Astrocyte (in vitro differentiated cells and primary cell): ENCODE data around the gene DKC1. TPM values are rescaled to one million over a fixed set of nuclear protein-coding genes. Genes with fewer than 3 reads are reported as not detected.

Experiments used
- DNase-seq: peaks from one replicate; pipeline ENCODE4 v3.0.0-alpha.2; 2010; ENCODE audit warnings: low read depth
- FAIRE-seq: peaks from 2 replicates; lab custom pipeline; 2011; peaks lifted over from hg19 to GRCh38; lab: Jason Lieb, UNC
- H2AFZ ChIP-seq: 2 replicates; pipeline ENCODE4 v1.6.0; 2012; ENCODE audit warnings: low read depth, low read length, inconsistent platforms
- H3K27ac ChIP-seq: 2 replicates; pipeline ENCODE4 v1.5.1; 2011; ENCODE audit warnings: low read depth, low read length, inconsistent platforms
- H3K27me3 ChIP-seq: 2 replicates; pipeline ENCODE4 v1.6.0; 2011; ENCODE audit warnings: low read length, inconsistent platforms; ENCODE audit not compliant: insufficient read depth
- H3K36me3 ChIP-seq: 2 replicates; pipeline ENCODE4 v1.5.1; 2011; ENCODE audit warnings: low read length, inconsistent platforms; ENCODE audit not compliant: insufficient read depth
- H3K4me1 ChIP-seq: 2 replicates; pipeline ENCODE4 v1.5.1; 2011; ENCODE audit warnings: low read length, inconsistent platforms; ENCODE audit not compliant: insufficient read depth
- H3K4me2 ChIP-seq: 2 replicates; pipeline ENCODE4 v1.6.0; 2012; ENCODE audit warnings: low read length, inconsistent platforms
- H3K4me3 ChIP-seq: 2 replicates; pipeline ENCODE4 v1.5.1; 2011; ENCODE audit warnings: low read depth, mild to moderate bottlenecking, low read length, inconsistent platforms; ENCODE audit not compliant: insufficient read depth
- H3K79me2 ChIP-seq: 2 replicates; pipeline ENCODE4 v1.6.0; 2012; ENCODE audit warnings: mild to moderate bottlenecking, low read length, inconsistent platforms; ENCODE audit not compliant: insufficient read depth
- H3K9ac ChIP-seq: 2 replicates; pipeline ENCODE4 v1.6.0; 2012; ENCODE audit warnings: mild to moderate bottlenecking, low read length, inconsistent platforms
- H3K9me3 ChIP-seq: 2 replicates; pipeline ENCODE4 v1.5.1; 2012; ENCODE audit warnings: low read depth, mild to moderate bottlenecking, low read length, inconsistent platforms; ENCODE audit not compliant: insufficient read depth
- H4K20me1 ChIP-seq: 2 replicates; pipeline ENCODE4 v1.6.0; 2012; ENCODE audit warnings: low read length, inconsistent platforms; ENCODE audit not compliant: insufficient read depth
- H3K27ac Mint-ChIP-seq: one replicate; pipeline ENCODE4 v1.8.0; 2021; ENCODE audit warnings: mild to moderate bottlenecking, mixed read lengths; ENCODE audit not compliant: unreplicated experiment
- H3K27me3 Mint-ChIP-seq: one replicate; pipeline ENCODE4 v1.8.0; 2021; ENCODE audit warnings: low read depth, mixed read lengths; ENCODE audit not compliant: unreplicated experiment
- H3K36me3 Mint-ChIP-seq: one replicate; pipeline ENCODE4 v1.8.0; 2021; ENCODE audit warnings: low read depth, mixed read lengths; ENCODE audit not compliant: unreplicated experiment
- H3K4me1 Mint-ChIP-seq: one replicate; pipeline ENCODE4 v1.8.0; 2021; ENCODE audit warnings: low read depth, mixed read lengths; ENCODE audit not compliant: unreplicated experiment
- H3K4me3 Mint-ChIP-seq: one replicate; pipeline ENCODE4 v1.8.0; 2021; ENCODE audit warnings: mild to moderate bottlenecking, moderate library complexity, mixed read lengths; ENCODE audit not compliant: unreplicated experiment
- H3K9me3 Mint-ChIP-seq: one replicate; pipeline ENCODE4 v1.8.0; 2021; ENCODE audit warnings: mild to moderate bottlenecking, mixed read lengths; ENCODE audit not compliant: unreplicated experiment
- EZH2 ChIP-seq: IDR thresholded peaks from 2 replicates; pipeline ENCODE4 v1.6.1; 2012; ENCODE audit warnings: mild to moderate bottlenecking, low read length, inconsistent platforms; ENCODE audit not compliant: insufficient read depth
- total RNA-seq: library from RNA; stranded (reverse); gene quantifications from 2 replicates; pipeline ENCODE4 v1.2.1, GENCODE V29; 2021
- TF ChIP-seq, protein P1 (sequence below): IDR thresholded peaks from 2 replicates; pipeline ENCODE4 v1.5.1; 2011; ENCODE audit warnings: low read depth, mild to moderate bottlenecking, inconsistent platforms, low read length, moderate library complexity; ENCODE audit not compliant: insufficient read depth

Gene DKC1
- total RNA-seq, 1 donor from 2014 or later, result 60.5 TPM

DNA sequence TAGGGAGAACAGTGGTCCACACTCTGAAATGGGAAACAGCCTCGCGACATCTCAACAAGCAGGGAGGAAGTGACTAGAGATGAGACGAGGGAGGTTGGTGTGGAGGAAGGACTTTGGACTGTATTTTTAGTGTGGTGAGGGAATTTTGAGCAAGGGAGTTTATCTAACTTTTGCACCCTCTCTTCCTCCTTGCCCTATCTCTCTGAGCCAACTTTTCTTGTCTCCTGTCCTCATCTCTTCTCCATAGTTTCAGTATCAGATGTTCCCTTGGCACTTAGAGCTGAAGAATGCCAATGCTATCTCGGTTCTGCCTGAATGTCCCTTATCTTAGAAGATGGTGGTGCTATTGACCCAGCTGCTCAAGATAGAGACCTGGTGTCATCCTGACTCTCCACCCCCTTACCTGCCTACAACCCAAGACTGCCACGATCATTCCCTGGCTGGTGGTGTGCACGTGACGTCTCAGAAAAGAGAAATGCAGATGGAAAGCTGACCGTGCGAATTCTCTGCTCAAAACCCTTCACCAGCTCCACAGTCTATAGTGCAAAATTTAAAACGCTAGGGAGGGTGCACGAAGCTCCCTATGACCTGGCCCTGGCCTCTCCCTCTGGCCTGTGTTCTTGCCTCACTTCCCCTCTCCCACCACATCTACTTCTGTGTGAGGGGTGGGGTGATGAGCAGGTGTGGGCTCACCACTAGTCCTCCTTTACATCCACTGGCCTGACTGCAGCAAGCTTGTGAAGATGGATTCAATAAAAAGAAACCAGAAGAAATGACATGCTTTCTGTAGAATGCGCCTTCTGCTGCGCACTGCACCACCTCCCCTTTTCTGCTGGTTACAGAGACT, 21.7 kb downstream of the DKC1 start:
- H3K9ac ChIP-seq, result no peak overlapping the region
- H3K9me3 ChIP-seq, result no peaks in the 10 kb centered on the region
- Mint-ChIP-seq H3K27me3 (no peaks in the 10 kb centered on the region), H3K4me3 (no peak overlapping the region), H3K9me3 (no peaks in the 10 kb centered on the region), H3K36me3 (no peaks in the 10 kb centered on the region), H3K27ac (no peak overlapping the region), H3K4me1 (peaks cover 6% of the 10 kb centered on the region)
- H3K27me3 ChIP-seq, result no peaks in the 10 kb centered on the region
- H3K4me2 ChIP-seq, result no peak overlapping the region
- H4K20me1 ChIP-seq, result no peaks in the 10 kb centered on the region
- no peaks in the 10 kb centered on the region for H3K4me1 ChIP-seq
- H3K36me3 ChIP-seq, result no peaks in the 10 kb centered on the region
- no peak overlapping the region for H2AFZ ChIP-seq
- no peaks in the 10 kb centered on the region for H3K79me2 ChIP-seq
- no peak overlapping the region for H3K27ac ChIP-seq
- no peak for TF ChIP-seq EZH2
- TF ChIP-seq, protein P1, sequence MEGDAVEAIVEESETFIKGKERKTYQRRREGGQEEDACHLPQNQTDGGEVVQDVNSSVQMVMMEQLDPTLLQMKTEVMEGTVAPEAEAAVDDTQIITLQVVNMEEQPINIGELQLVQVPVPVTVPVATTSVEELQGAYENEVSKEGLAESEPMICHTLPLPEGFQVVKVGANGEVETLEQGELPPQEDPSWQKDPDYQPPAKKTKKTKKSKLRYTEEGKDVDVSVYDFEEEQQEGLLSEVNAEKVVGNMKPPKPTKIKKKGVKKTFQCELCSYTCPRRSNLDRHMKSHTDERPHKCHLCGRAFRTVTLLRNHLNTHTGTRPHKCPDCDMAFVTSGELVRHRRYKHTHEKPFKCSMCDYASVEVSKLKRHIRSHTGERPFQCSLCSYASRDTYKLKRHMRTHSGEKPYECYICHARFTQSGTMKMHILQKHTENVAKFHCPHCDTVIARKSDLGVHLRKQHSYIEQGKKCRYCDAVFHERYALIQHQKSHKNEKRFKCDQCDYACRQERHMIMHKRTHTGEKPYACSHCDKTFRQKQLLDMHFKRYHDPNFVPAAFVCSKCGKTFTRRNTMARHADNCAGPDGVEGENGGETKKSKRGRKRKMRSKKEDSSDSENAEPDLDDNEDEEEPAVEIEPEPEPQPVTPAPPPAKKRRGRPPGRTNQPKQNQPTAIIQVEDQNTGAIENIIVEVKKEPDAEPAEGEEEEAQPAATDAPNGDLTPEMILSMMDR, result no peak
- H3K4me3 ChIP-seq, result no peak overlapping the region
- peak; percentile 32 for FAIRE-seq
- no peak for DNase-seq

DNA sequence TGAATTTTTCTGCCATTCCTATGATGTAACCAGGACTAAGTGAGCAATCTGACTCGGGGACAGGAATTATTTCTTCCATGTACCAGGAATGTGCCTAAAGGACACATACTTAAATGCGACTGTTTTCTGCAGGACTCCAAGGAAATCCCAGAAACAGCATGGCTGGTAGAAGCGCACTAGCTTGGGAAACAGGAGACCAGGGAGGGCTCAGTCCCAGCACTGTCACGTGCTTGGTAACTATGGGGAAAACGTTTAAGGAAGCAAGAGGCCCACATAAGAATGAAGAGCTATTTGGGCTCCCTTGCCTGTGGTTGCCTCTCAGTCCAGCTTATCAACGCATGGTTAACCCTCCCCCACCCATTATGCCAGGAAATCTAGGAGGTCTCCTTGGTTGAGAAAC, 23.1 kb downstream of the DKC1 start:
- H3K4me1 ChIP-seq, result no peaks in the 10 kb centered on the region
- no peaks in the 10 kb centered on the region for H4K20me1 ChIP-seq
- no peak overlapping the region for H3K4me2 ChIP-seq
- no peaks in the 10 kb centered on the region for H3K27me3 Mint-ChIP-seq
- no peak for TF ChIP-seq EZH2
- TF ChIP-seq, protein P1, result no peak
- no peak overlapping the region for H3K4me3 ChIP-seq
- no peaks in the 10 kb centered on the region for H3K27me3 ChIP-seq
- H3K4me3 Mint-ChIP-seq, result no peak overlapping the region
- H3K27ac Mint-ChIP-seq, result no peak overlapping the region
- no peak overlapping the region for H3K27ac ChIP-seq
- peaks cover 5% of the 10 kb centered on the region for H3K4me1 Mint-ChIP-seq
- H3K79me2 ChIP-seq, result no peaks in the 10 kb centered on the region
- DNase-seq, result no peak
- FAIRE-seq, result no peak
- H3K9ac ChIP-seq, result no peak overlapping the region
- H3K9me3 ChIP-seq, result no peaks in the 10 kb centered on the region
- no peaks in the 10 kb centered on the region for H3K36me3 Mint-ChIP-seq
- no peak overlapping the region for H2AFZ ChIP-seq
- no peaks in the 10 kb centered on the region for H3K9me3 Mint-ChIP-seq
- no peaks in the 10 kb centered on the region for H3K36me3 ChIP-seq

DNA sequence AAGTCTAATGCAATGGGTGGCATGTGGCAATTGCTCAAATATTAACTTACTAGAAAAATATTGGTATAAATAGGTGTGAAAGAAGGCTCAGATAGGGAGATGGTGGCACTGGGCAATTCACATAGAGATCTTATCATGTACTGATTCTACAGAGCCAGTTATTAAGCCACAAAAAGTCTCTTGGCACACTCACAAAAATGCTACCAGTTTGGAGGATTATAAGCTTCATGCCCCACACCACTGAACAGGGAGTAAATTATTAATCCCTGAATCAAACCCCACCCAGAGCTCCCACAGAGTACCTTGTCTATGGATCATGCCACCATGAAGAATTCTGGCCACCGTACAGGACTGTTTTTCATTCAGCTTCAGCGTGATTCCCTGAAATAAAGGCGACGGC, 28.8 kb downstream of the DKC1 start:
- H3K4me1 Mint-ChIP-seq, result no peaks in the 10 kb centered on the region
- no peak for DNase-seq
- H3K36me3 Mint-ChIP-seq, result no peaks in the 10 kb centered on the region
- H3K4me1 ChIP-seq, result no peaks in the 10 kb centered on the region
- H3K9me3 Mint-ChIP-seq, result peaks cover 3% of the 10 kb centered on the region
- no peaks in the 10 kb centered on the region for H3K36me3 ChIP-seq
- TF ChIP-seq EZH2, result no peak
- TF ChIP-seq, protein P1, result no peak
- no peaks in the 10 kb centered on the region for H3K9me3 ChIP-seq
- no peaks in the 10 kb centered on the region for H3K27me3 ChIP-seq
- H4K20me1 ChIP-seq, result no peaks in the 10 kb centered on the region
- H3K27ac Mint-ChIP-seq, result no peak overlapping the region
- no peaks in the 10 kb centered on the region for H3K27me3 Mint-ChIP-seq
- no peak overlapping the region for H3K9ac ChIP-seq
- no peak for FAIRE-seq
- H3K27ac ChIP-seq, result no peak overlapping the region
- H3K79me2 ChIP-seq, result no peaks in the 10 kb centered on the region
- H3K4me2 ChIP-seq, result no peak overlapping the region
- no peak overlapping the region for H3K4me3 Mint-ChIP-seq
- H3K4me3 ChIP-seq, result no peak overlapping the region
- H2AFZ ChIP-seq, result no peak overlapping the region
